NCI-H2196 treated with DMSO at 0.1 percent for 48 hours (cell line): ENCODE measurements around the gene EGFL8.
"Not testable (repeated sequence)": the region's sequence is repeated elsewhere in the genome, so short reads cannot be mapped to it uniquely, and the experiment has no call there.

Experiments used
- DNase-seq: peaks from one replicate; lab custom pipeline; 2025; ENCODE audit not compliant: unreplicated experiment; lab: John Stamatoyannopoulos, UW

The EGFL8 gene

DNA sequence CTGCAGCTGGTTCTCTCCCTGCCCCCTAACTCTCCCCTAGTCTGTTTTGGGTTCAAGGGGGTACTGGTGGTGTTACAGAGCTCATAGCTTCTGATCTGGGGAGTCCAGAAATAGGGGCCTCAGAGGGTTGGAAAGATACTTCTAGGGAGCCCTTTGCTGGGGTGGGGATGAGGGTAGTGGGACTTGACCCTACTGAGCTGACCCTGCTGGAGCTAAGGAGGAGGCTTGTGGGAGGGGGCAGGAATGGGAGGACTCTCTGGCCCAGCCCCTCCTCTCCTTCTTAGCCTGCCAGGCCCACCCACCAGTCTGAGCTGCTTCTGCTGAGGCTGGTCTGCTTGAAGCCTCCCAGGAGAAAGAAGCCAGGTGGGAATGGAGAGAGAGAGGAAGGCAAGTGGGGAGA is at the start of gene EGFL8:
Gene EGFL8, plus strand, starts transcription at position 301 of the 400 bp plus-strand sequence. CDS start 1,571 bp downstream, outside the sequence.
- DNase-seq: no peak

DNA sequence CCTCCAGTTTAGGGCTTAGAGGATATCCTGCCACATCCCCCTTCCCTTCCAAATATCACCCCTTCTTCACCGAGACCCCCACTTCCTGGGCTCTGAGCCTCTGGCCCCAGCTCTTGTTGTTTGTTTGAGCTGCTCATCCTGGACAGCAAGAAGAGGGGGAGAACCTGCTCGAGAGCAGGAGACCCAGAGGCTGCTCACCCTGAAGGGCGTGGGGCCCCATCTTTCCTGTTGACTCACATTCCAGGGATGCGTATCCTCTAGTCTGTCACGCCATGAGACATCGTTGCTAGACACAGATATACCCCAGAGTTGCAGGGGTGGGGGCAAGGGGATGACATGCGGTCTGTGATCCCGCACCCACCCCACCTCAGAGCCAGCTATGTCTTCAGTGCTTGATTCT is 49.6 kb upstream of the EGFL8 start:
- no peak for DNase-seq

DNA sequence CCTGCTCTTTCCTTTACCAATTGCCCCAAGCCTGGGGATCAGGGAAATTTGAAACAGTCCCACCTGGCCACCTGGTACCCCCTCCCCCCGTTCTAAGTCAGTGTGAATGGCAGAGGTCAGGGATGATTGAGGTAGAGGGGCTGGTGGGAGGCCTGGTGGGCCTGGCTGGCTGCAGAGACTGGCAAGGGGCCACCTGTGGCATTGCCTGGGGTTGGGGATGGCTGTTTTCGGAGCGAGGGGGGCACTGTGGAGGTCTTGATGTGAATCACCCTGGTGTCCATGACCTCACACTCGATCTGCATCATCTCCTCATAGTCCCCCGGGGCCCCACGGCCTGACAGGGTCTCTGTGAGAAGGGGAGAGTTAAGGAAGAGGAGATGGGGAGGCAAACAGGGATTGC is 48.8 kb upstream of the EGFL8 start:
- no peak for DNase-seq

DNA sequence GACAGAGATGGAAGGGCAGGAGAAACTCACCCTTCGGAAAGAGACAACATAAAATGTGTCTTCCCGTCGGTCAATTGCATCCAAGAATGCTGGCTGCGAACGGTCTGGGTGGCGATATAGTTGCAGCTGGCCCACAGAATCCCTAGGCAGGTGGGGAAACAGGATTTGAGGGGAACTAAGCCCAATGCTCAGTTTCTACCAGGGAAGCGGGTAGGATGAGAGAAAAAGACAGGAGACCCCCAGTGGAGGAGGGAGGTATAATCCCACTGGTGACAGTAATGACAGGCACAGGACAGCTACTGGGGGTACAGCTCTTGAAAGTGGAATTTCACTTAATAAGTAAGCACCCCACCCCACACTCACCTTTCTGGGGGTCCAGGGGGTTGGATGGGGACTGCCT is 47.7 kb upstream of the EGFL8 start:
- DNase-seq: no peak

DNA sequence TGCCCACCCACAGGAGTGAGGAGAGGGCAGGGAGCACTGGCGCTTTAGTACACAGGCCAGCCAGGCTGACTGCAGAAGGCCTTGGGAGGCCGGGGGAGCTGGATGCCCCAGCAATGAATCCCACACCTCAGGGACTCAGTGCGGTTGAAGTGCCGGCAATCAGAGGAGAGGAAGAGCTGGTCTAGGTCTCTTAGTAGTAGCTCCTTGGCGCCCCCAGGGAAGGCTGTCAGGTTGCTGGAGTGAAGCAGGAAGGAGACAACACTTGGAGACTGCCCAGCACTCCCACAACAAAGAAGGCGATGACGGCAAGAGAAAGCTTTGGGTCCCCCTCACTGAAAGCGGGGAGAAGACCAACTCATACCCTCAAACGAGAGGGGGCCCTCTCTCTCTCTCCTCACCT is 46.9 kb upstream of the EGFL8 start:
- DNase-seq: no peak

DNA sequence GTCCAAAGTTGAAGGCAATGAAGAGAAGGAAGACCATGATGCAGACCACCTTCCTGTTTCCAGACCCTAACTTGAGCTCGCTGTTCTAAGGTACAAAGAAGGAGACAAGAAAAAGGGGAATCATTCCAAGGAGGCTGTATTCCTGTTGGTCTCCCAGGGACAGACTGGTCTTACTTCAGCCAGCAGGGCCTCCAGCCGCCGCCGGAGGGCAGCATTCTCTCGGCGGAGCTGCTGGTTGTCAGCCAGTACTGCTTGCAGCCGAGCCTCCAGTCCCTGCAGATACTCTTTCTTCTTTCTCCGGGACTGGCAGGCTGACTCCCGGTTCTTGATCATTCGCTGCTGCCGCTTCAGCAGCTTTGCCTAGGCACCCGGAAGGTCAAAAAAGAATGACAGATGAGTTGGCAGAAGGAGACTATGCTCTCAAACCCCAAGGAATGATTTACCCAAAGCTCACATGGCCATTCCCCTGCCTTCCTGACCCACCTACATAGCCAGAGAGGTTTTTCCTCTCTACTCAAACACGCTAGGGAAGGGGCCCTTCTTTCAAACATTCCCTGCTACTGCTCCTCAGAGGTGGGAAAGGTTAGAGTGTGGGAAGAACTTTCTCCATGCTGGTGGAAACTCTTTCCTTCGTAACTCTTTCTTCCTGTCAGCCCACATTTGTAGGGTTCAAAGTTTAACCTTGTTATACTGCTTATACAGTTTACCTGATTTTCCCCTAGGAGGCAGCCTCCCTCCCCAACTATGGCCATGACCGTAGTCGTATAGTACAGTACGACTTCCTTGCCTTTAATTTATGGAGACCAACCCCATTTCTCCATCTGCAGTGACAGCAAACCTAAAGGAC is 45.4 kb upstream of the EGFL8 start:
- peak; percentile 83 for DNase-seq

DNA sequence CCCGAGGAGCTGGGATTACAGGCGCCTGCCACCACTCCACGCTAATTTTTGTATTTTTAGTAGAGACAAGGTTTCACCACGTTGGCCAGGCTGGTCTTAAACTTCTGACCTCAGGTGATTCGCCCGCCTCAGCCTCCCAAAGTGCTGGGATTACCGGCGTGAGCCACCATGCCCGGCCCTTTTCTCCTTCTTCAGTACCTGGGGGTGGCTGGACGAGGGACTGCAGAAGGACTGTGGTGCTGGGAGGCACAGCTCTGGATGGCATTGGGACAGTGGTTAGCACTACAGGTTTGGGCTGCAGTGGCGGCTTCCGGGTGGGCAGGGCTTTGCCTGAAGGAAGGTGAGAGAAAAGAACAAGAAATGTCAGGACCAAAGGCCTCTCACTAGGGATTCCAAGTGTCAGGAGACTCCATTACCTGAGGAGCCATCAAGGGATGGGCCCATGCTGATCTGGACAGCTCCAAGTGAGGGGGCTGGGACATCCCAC is 43.8 kb upstream of the EGFL8 start:
- no peak for DNase-seq

DNA sequence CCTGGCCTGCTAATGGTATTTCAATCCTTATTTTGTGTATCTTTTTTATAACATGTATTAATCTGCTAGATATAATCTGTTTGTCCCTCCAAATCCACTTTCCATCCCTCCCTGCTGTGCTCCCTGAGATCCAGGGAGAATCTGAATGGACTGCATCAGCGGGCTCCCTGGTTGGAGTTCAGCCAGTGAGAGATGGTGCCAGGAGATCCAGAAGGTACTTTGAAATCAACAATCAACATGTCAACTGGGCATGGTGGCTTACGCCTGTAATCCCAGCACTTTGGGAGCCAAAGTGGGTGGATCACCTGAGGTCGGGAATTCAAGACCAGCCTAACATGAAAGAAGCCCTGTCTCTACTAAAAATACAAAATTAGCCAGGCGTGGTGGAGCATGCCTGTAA is 40.7 kb upstream of the EGFL8 start:
- DNase-seq: no peak

DNA sequence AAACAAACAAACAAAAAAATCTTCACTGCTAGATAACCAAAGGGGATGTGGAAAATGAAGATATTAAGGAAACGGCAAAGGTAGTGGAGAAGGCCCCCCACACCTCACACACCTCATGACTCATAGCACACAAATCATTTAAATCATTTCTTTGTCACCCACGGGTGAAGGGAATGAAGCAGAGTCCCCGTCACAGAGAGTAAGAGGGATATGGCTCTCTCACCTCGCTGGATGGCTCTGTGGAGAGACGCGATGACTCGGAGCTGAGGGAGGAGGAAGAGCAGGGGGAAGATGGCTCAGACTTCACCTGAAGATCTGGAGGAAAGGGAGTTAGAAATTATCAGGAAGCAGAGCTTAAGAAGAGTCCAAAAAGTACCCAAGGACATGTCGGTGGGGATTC is 37.5 kb upstream of the EGFL8 start:
- DNase-seq: no peak

DNA sequence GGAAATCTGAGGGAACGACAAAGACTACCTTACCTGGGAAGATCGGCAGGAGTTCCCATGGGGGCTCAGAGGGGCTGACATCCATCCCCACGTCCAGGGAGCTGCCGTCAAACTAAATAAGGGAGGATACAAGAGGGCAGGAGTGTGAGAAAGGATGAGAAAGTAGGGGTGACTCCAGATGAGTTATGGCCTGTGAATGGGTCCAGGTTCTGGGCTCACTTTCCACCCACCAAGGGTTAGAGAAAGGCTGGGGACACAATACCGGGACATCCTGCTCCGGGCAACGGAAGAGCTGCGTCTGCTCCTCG is 37.0 kb upstream of the EGFL8 start:
- DNase-seq: no peak

DNA sequence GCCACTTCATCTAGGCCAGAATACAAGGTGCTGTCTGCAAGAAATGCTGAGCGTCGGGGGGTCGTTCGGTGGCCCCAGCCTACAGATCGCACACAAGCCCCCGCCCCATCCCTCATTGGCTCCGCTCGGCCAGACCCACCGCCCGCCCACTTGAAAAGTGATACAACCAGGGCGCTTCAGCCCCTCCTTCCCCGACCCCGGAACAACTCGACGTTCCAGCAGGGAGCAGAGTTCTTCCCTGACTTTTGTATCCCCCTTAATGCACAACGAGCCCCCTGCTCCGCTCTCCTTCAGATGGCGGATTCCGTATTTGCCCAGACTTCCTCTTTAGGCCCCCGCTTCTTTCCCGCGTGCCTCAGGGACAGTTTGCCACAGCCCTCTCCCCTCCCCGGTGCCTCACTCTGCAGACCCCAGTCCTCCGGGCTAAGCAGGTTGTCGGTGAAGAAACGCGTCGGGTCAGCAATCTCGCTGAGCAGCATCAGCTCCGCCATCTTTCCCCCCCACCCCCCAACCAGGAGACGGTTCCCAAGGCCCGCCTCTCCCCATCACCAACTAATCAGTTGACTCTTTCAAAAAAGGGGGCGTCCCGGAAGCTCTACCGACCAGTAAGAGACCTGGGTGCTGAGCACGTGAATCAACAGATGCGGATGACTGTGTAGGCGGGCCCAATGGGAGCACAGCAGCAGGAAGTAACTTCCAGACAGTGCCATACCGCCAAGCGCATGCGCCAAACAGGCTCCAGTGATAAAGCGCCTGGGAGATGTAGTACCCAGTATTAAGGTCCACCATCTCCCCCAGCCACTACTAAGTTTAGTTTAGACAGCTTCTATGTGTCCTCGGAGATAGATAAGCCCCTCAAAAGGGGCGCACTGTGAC is 36.4 kb upstream of the EGFL8 start, which contains the start of gene ATF6B:
Gene ATF6B, minus strand, starts transcription at position 530 of the 876 bp plus-strand sequence. Its CDS starts 39 bp downstream, at position 491.
- peak; percentile 99 for DNase-seq

DNA sequence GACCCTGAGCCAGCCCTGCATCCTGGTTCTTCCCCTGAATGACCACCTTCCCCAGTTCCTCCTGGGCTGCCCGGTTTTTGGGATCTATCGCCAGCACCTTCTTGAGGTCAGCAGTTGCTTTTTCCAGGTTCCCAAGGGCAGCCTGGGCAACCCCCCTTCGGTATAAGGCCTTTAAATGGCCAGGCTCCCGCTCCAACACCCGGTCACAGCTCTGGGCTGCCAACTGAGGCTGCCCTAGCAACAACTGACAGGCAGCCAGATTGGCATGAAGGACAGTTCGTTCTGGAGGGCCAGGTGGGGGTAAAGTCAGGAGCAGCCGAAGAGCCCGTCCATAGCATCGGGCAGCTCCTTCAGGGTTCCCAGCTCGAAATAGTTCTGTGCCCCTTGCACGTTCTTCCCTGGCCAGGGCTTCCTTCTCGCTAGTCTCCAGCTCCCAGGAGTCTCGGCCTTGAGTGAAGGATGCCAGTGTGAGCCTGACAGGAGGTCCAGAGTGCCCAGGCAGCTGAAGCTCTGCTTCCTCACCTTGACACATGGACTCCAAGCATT is 35.6 kb upstream of the EGFL8 start:
- DNase-seq: no peak

DNA sequence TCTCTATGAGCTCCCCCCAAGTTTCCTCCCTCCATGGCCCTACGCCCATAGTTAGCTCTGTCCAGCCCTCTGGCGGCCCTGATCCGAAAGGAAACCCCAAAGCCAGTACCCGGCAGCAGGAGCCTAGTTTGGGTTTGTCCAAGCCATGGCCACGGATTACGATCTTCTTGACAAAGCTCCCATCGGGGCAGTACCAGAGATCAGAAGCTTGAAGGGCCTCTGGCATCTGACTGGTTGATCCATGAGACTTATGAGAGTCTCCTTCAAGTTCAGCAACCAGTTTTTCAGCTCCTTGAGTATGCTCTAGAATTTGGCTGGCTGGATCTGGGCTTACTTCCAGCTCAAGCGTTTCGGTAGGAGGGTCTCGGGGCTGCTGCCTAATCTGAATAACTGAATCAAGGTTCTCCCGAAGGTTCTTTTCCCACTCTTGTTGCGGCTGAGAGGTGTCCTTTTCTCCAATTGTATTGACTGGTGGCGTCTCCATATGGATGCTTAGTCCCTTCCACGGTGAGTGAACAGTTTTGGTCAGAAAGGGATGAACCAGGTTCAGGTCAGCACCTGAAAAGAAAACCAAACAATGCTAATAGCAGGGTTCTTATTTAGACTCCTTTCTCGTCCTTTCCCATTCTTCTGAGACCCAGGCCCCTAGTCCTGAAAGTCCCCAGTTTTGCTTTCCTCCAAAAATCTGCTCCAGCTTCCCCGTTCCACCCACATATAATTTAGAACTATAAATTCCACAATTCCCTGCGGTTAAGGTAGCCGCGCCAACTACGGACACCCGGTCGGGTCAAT is 34.9 kb upstream of the EGFL8 start:
- no peak for DNase-seq

DNA sequence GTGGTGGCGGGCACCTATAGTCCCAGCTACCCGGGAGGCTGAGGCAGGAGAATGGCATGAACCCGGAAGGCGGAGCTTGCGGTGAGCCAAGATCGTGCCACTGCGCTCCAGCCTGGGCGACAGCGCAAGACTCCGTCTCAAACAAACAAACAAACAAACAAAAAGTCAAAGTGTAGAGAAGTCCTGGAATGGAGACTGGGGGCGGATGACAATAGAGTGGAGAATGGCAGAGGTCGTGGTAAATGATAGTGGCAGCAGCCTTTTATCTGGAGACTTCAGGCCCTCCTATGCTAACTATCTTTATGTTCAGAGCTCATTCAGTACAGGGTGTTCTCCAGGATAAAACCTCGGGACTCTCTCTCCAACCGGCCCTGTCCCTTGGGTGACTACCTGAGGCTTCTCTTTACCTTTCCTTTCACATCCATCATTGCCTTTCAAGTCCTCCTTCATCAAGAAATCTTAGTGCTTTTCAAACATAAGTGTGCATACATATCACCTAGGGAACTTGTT is 32.9 kb upstream of the EGFL8 start:
- DNase-seq: no peak

DNA sequence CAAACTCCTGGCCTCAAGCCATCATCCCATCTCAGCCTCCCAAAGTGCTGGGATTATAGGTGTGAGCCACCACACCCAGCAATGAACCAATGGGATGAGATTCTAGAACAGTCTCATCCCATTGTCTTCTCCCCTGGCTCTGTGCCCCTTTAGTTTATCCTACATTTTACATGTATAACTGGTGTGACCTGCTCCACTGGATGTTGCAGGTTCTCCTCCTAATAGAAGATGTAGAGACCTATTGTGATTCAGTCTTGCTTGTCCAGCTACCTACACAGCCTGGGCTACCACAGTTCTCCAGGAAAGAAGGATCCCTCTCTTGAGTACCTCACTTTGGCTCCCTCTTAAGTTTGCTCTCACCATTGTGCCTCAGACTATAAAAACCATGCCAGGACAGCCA is 32.3 kb upstream of the EGFL8 start:
- no peak for DNase-seq

DNA sequence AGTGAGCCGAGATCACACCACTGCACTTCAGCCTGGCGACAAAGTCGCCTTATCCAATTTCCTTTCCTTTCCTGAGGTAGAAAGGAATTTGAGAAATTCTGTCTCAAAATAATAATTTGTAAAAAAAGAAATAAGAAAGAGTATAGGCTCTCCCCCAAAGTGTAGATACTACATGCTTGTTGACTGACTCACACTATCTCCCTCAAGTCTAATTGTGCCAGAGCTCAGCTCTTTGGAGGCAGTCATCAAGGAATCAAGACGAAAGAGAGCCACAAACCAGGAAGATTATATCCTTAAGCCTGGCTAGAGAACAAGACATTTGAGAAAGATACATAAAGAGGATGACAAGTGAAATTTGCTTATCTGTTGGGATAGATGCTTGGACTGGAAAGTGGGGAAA is 30.6 kb upstream of the EGFL8 start:
- DNase-seq: no peak

DNA sequence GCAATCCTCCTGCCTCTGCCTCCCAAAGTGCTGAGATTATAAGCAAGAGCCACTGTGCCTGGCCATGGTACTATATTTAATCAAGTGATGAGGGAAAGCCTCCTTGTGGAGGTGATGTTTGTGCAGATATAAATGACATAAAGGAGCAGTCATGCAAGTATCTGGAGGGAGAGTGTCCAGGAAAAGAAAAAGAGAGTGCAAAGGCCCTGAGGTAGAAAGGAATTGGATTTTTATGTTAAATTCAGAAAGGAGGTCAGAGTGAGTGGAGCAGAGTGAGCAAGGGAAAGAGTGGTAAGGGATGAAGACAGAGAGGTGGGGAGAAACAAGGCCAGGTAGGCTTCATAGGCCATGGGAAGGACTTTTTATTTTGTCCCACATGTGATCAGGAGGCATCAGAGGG is 26.9 kb upstream of the EGFL8 start:
- no peak for DNase-seq

DNA sequence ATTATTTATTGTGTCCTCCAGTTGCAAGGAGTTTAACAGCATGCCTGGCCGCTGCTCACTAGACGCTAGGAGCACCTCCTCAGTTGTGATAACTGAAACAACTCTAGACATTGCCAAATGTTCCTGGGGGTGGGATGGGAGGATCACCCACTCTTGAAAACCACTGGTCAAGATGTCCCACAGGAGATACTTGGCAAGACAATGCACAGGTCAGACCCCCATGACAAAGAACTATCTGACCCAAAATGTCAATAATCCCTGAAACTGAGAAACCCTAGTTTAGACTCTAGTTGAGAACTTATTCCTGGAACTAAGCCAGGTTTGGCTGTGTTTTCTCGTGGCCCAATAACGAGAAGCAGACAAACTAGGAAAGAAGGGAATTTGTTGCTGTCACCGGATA is 24.8 kb upstream of the EGFL8 start:
- no peak for DNase-seq

DNA sequence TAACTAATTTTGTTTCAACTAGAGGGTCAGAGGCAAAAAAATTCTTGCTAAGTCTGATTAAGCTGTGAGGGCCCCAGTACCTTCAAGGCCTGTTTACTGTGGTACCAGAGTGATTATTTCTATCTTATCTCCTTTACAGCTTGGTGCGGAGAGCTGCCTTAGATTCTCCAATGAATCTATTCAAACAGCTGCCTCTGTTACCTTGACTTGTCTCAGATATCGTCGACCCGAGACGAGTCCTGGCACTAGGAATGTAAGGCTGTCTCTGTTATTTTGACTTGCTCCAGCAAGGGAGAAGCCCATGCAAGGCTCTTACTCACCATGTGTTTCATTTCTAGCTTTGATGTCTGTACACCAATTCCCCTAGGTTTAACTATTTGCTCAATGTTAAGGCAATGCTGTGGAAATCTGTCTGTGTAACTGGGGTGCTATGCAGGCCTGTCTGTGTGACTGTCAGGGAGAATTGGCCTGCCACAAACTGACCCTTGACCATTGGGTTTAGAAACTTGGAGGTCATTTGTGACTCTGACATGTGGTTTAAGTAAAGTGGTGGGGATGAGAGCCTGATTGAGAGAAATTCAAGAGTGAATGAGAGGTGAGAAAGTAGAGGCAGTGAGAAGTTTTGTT is 23.9 kb upstream of the EGFL8 start:
- no peak for DNase-seq

DNA sequence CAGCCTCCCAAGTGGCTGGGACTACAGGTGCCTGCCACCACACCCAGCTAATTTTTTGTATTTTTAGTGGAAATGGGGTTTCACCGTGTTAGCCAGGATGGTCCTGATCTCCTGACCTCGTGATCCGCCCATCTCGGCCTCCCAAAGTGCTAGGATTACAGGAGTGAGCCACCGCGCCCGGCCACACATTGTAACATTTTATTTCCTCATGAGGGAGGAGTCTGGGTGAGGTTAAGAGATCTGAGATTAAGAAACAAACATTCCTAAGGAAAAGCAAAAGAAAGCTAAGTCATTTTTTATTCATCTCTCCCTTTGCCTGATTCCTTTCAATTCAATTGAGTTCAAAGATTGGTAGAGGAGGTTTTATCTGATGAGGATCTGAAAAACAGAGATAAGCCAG is 20.2 kb upstream of the EGFL8 start:
- not testable (repeated sequence) for DNase-seq
